ENCODE results near the gene ECHDC3.
"Not testable (repeated sequence)": the region's sequence is repeated elsewhere in the genome, so short reads cannot be mapped to it uniquely, and the experiment has no call there.

Gene ECHDC3

DNA sequence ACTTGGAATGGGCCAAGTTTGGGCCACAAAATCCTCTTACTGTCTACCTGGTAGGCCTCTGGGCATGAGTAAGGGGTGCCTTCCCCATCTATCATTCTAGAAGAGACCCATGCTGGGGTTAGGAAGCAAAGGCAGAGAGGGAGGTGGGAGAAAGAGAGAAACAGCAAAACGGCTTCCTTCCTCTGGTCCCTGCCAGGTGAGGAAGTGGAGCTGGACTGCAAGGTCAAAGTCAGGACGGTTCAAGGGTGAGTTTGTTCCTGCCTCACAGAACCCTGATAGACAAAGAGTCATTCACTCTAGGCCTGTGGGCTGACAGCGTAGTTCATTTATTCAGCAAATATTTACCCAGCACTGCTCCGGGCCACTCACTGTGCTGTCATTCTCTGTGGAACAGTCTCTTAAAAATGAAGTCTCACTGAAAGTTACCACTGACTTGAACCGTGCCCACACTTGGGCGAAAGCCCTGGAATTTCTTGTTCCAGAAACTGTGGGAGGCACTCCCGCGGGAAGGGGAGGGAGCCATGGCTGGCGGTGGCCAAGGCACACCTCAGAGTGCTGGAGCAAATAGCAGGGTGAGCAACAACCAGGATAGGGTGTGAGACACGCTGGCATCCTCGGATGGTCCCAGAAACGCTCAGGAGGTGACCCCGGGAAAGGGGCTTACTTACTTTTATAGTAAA lies 26.2 kb upstream of the ECHDC3 start:
- DNase-seq (ENCODE audit: low read depth in 2 of 2): no peak

DNA sequence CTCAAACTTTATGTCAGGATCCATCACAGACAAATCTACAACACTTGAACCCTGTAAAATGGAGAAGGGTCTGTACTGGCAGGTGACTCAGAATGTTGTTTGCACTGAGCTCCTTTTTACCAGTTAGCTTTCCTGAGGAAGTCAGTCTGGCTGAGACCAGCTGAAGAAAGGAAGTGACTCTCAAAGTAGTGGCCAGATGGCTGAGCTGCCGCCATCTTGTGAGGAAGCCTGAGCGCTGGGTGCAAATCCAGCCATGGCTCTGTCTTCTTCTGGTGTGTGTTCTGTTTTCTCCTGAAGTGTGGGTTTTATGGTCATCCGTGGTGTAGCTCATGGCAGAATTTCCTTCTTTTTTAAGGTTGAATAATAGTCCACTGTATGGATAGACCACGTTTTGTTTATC lies 25.5 kb upstream of the ECHDC3 start:
- no peak for DNase-seq (ENCODE audit: low read depth in 2 of 2)

DNA sequence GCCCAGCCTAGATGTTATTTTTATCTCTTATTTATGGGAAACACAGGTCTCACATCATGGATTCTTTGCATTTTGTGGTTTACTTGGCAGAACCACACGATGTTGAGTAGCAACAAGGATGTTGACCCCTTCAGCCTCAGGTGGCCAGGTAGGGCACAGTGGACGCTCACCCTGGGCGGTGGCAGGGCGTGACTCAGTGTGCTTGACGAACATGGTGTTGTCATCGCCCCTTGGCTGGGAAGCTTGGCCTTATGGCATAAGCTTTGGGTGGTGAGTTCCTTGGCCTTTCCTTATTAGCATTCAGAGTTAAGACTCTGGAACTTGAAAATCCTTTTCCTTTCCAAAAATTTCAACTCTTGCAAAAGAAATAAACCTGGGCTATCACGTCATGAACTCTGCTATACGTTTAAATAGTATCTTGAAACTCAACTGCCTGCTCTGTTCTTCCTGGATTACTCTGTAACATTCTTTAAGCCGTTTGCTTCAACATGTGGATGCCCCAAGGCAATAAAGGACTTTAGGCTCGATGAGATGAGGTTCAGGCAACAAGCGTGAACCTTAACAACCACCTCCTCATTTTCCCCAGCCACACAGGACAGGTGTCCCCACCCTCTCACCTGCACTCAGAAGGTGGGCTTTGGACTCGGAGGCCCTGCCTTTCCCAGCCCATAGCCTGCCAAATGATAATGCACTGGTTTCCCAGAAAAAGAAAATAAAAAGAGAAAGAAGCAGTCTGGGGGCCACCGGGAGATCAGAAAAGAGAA lies 22.5 kb upstream of the ECHDC3 start:
- no peak for DNase-seq (ENCODE audit: low read depth in 2 of 2)

DNA sequence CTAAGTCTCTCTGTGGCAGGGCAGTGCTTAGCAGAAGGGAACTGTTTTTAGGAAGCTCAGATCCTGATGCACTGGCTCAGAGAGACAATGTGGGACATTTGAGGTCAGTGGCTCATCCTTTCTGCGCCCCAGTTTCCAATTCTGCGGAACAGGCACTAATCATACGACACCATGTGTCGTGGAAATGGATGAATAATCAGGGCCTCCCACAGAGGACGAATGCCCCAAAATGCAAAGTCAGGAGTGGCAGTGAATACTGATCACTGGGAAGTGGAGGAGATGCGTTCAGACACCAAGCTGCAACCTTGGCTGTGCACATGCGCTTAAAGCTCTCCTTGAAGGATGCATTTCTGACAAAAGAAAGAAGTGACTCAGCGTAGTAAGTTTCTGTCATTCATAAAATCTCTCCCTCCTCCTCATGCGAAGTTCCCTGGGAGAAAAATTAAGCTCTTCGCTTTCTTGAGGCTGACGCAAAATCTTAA lies 21.9 kb upstream of the ECHDC3 start:
- DNase-seq (ENCODE audit: low read depth in 2 of 2): no peak

DNA sequence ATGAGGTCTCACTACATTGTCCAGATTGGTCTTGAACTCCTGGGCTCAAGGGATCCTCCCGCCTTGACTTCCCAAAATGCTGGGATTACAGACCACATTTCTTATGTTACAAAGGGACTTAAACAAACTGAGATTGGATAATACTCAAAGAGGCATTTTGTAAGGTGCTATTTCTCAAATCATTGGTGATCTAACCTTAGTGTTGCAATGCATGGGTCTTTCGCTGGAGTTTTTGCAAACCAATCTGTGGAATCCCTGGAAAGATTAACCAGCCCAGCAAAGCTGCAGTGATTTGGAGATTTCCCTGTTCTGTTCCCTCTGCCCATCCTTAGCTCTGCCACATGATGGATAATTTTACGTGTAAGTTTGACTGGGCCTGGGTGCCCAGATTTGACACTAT lies 20.4 kb upstream of the ECHDC3 start:
- no peak for DNase-seq (ENCODE audit: low read depth in 2 of 2)

GRCh38 chr10:11723359-11723758 lies 18.8 kb upstream of the ECHDC3 start:
- no peak for DNase-seq (ENCODE audit: low read depth in 2 of 2)

- no peak for DNase-seq (ENCODE audit: low read depth in 2 of 2)
These were observed 17.0 kb upstream of the ECHDC3 start for GRCh38 chr10:11724938-11725776.

GRCh38 chr10:11725912-11726311 lies 16.3 kb upstream of the ECHDC3 start:
- DNase-seq (ENCODE audit: low read depth in 2 of 2): no peak

GRCh38 chr10:11727563-11727962 lies 14.6 kb upstream of the ECHDC3 start:
- DNase-seq (ENCODE audit: low read depth in 2 of 2): no peak

GRCh38 chr10:11728353-11728752 lies 13.8 kb upstream of the ECHDC3 start:
- no peak for DNase-seq (ENCODE audit: low read depth in 2 of 2)

- no peak for DNase-seq (ENCODE audit: low read depth in 2 of 2)
These were observed 12.3 kb upstream of the ECHDC3 start for GRCh38 chr10:11729790-11730315.

GRCh38 chr10:11730779-11731178 lies 11.4 kb upstream of the ECHDC3 start:
- no peak for DNase-seq (ENCODE audit: low read depth in 2 of 2)

DNA sequence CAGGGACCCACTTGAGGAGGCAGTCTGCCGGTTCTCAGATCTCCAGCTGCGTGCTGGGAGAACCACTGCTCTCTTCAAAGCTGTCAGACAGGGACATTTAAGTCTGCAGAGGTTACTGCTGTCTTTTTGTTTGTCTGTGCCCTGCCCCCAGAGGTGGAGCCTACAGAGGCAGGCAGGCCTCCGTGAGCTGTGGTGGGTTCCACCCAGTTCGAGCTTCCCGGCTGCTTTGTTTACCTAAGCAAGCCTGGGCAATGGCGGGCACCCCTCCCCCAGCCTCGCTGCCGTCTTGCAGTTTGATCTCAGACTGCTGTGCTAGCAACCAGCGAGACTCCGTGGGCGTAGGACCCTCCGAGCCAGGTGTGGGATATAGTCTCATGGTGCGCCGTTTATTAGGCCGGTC lies 5.4 kb upstream of the ECHDC3 start:
- not testable (repeated sequence) for DNase-seq (ENCODE audit: low read depth in 2 of 2)

DNA sequence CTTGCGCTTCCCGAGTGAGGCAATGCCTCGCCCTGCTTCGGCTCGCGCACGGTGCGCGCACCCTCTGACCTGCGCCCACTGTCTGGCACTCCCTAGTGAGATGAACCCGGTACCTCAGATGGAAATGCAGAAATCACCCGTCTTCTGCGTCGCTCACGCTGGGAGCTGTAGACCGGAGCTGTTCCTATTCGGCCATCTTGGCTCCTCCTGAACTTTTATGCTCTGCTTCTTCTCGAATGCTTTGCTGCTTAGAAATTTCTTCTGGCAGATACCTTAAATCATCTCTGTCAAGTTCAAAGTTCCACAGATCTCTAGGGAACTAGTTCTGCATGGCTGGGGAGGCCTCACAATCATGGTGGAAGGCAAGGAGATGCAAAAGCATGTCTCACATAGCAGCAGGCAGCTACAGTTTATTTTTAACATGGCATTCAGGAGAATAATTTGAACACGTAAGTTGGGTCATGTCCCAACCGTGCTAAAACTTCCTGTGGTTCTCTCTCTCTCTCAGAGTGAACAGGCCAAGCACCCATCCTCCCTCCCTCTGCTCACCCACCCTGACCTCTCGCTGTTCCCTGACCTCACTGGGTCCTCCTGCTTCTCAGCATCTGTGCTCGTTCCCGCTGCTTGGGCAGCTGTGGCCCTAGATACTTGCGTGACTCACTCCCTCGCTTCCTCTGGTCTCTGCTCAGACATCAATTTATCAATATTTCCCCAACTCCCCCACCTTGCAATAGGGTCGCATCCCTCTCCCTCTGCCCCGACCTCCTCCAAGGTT lies 4.7 kb upstream of the ECHDC3 start:
- DNase-seq (ENCODE audit: low read depth in 2 of 2): not testable (repeated sequence)

- DNase-seq (ENCODE audit: low read depth in 2 of 2): no peak
These were observed 1.3 kb upstream of the ECHDC3 start for GRCh38 chr10:11740907-11741306.

DNA sequence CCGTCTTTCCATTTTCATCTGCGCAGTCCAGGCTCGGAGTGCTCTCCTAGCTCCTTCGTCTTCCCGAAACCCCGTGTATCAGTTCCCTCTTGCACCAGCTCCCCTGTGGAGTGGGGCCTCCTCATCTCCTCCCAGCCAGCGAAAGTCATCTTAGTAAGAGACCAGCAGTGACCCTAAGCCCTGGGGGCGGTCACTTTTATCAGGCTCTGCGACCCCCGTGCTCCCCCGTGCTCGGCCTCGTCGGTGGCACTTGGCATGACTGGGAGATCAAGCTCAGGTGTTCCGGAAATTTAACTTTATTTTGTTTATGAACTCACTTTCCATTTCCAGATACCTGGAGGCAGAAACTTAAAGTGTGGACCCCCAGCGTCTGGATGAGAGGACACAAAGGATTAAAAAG lies 574 bp upstream of the ECHDC3 start:
- DNase-seq (ENCODE audit: low read depth in 2 of 2): no peak

DNA sequence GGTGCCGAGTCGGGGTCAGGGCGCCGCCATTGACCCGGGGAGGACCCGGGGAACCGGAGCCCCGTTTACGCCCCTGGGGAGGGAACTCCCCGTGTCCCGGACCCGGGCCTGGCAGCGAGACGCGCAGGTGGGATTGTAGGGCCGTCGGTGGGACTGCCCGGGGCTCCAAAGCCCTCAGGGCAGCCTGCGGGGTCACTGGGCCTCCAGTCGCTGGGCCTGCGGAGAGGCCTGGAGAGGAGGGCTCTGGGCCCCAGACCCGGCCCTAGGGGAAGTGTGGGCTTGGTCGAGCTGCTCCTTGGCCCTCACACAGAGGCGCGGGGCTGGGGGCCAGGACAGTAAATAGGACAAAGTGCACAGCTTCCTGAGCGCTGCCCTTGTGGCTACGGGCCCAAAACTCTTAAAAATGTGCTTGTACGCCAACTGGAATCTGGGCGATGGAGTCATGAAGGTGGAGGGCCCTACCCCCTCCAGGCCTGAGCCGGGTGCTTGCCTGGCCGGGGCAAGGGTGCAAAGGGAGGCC lies 657 bp downstream of the ECHDC3 start:
- no peak for DNase-seq (ENCODE audit: low read depth in 2 of 2)

- no peak for DNase-seq (ENCODE audit: low read depth in 2 of 2)
These were observed 1.5 kb downstream of the ECHDC3 start for GRCh38 chr10:11743461-11744338.

- no peak for DNase-seq (ENCODE audit: low read depth in 2 of 2)
These were observed 2.9 kb downstream of the ECHDC3 start for GRCh38 chr10:11745045-11745444.

- no peak for DNase-seq (ENCODE audit: low read depth in 2 of 2)
These were observed 4.8 kb downstream of the ECHDC3 start for GRCh38 chr10:11746883-11747539.
